T-helper 2 cell treated with Interferon-gamma antibody and Interleukin-4, amounts not matched to agents 5 μg/mL and 100 μg/mL, for 36 hours (primary cell): ENCODE measurements around the gene TBC1D19.

Experiments used
- DNase-seq: peaks from one replicate; pipeline ENCODE4 v3.0.0; 2021; ENCODE audit warnings: low spot score
- H3K27ac Mint-ChIP-seq: one replicate; pipeline ENCODE4 v1.8.0; 2021; ENCODE audit warnings: mild to moderate bottlenecking, mixed read lengths
- H3K27me3 Mint-ChIP-seq: one replicate; pipeline ENCODE4 v1.8.0; 2021; ENCODE audit warnings: low read depth, mixed read lengths
- H3K36me3 Mint-ChIP-seq: one replicate; pipeline ENCODE4 v1.8.0; 2021; ENCODE audit warnings: low read depth, mixed read lengths
- H3K4me1 Mint-ChIP-seq: one replicate; pipeline ENCODE4 v1.8.0; 2021; ENCODE audit warnings: low read depth, mixed read lengths
- H3K4me3 Mint-ChIP-seq: one replicate; pipeline ENCODE4 v1.8.0; 2022; ENCODE audit warnings: mild to moderate bottlenecking, moderate library complexity, mixed read lengths
- H3K9me3 Mint-ChIP-seq: one replicate; pipeline ENCODE4 v1.8.0; 2021; ENCODE audit warnings: mixed read lengths

TBC1D19 gene

GRCh38 chr4:26715636-26716242 is 131.9 kb downstream of the TBC1D19 start:
- H3K27me3 Mint-ChIP-seq = peaks cover 6% of the 10 kb centered on the region
- H3K36me3 Mint-ChIP-seq = no peaks in the 10 kb centered on the region
- H3K4me1 Mint-ChIP-seq = peaks cover 2% of the 10 kb centered on the region
- no peak overlapping the region for H3K4me3 Mint-ChIP-seq
- H3K9me3 Mint-ChIP-seq = peaks cover under 1% of the 10 kb centered on the region
- DNase-seq = no peak
- H3K27ac Mint-ChIP-seq = no peak overlapping the region

GRCh38 chr4:26717332-26717731 is 133.4 kb downstream of the TBC1D19 start:
- Mint-ChIP-seq H3K9me3 (no peaks in the 10 kb centered on the region), H3K4me1 (no peaks in the 10 kb centered on the region), H3K27ac (no peak overlapping the region), H3K4me3 (no peak overlapping the region), H3K27me3 (peaks cover 6% of the 10 kb centered on the region), H3K36me3 (no peaks in the 10 kb centered on the region)
- DNase-seq = no peak

- Mint-ChIP-seq H3K27me3 (peaks cover 6% of the 10 kb centered on the region), H3K36me3 (no peaks in the 10 kb centered on the region), H3K27ac (no peak overlapping the region), H3K4me1 (no peaks in the 10 kb centered on the region), H3K9me3 (no peaks in the 10 kb centered on the region), H3K4me3 (no peak overlapping the region)
- no peak for DNase-seq
Measured at GRCh38 chr4:26719954-26720552, 136.2 kb downstream of the TBC1D19 start.

GRCh38 chr4:26721685-26722084 is 137.8 kb downstream of the TBC1D19 start:
- no peaks in the 10 kb centered on the region for H3K4me1 Mint-ChIP-seq
- H3K27me3 Mint-ChIP-seq = peaks cover 2% of the 10 kb centered on the region
- no peak overlapping the region for H3K27ac Mint-ChIP-seq
- H3K36me3 Mint-ChIP-seq = no peaks in the 10 kb centered on the region
- no peak for DNase-seq
- no peak overlapping the region for H3K4me3 Mint-ChIP-seq
- H3K9me3 Mint-ChIP-seq = no peaks in the 10 kb centered on the region

GRCh38 chr4:26723216-26723615 is 139.3 kb downstream of the TBC1D19 start:
- Mint-ChIP-seq H3K27me3 (no peaks in the 10 kb centered on the region), H3K9me3 (no peaks in the 10 kb centered on the region), H3K4me1 (no peaks in the 10 kb centered on the region), H3K36me3 (no peaks in the 10 kb centered on the region), H3K27ac (no peak overlapping the region), H3K4me3 (no peak overlapping the region)
- no peak for DNase-seq

- no peaks in the 10 kb centered on the region for H3K9me3 Mint-ChIP-seq
- no peak overlapping the region for H3K4me3 Mint-ChIP-seq
- H3K27ac Mint-ChIP-seq = no peak overlapping the region
- no peaks in the 10 kb centered on the region for H3K4me1 Mint-ChIP-seq
- H3K36me3 Mint-ChIP-seq = no peaks in the 10 kb centered on the region
- no peak for DNase-seq
- H3K27me3 Mint-ChIP-seq = no peaks in the 10 kb centered on the region
Measured at GRCh38 chr4:26724534-26724933, 140.7 kb downstream of the TBC1D19 start.

- H3K9me3 Mint-ChIP-seq = no peaks in the 10 kb centered on the region
- peaks cover 5% of the 10 kb centered on the region for H3K4me1 Mint-ChIP-seq
- no peak overlapping the region for H3K4me3 Mint-ChIP-seq
- no peak for DNase-seq
- no peaks in the 10 kb centered on the region for H3K36me3 Mint-ChIP-seq
- H3K27ac Mint-ChIP-seq = no peak overlapping the region
- H3K27me3 Mint-ChIP-seq = no peaks in the 10 kb centered on the region
Measured at GRCh38 chr4:26726655-26727387, 142.9 kb downstream of the TBC1D19 start.

- DNase-seq = no peak
- peaks cover 5% of the 10 kb centered on the region for H3K4me1 Mint-ChIP-seq
- no peak overlapping the region for H3K4me3 Mint-ChIP-seq
- H3K27me3 Mint-ChIP-seq = peaks cover 2% of the 10 kb centered on the region
- H3K36me3 Mint-ChIP-seq = no peaks in the 10 kb centered on the region
- H3K9me3 Mint-ChIP-seq = no peaks in the 10 kb centered on the region
- H3K27ac Mint-ChIP-seq = no peak overlapping the region
Measured at GRCh38 chr4:26727844-26728243, 144.0 kb downstream of the TBC1D19 start.

GRCh38 chr4:26729027-26729426 is 145.1 kb downstream of the TBC1D19 start:
- H3K4me3 Mint-ChIP-seq = no peak overlapping the region
- no peak for DNase-seq
- H3K4me1 Mint-ChIP-seq = peaks cover 5% of the 10 kb centered on the region
- H3K27me3 Mint-ChIP-seq = peaks cover 2% of the 10 kb centered on the region
- no peak overlapping the region for H3K27ac Mint-ChIP-seq
- no peaks in the 10 kb centered on the region for H3K36me3 Mint-ChIP-seq
- H3K9me3 Mint-ChIP-seq = no peaks in the 10 kb centered on the region

- Mint-ChIP-seq H3K4me3 (no peak overlapping the region), H3K36me3 (no peaks in the 10 kb centered on the region), H3K27me3 (peaks cover 2% of the 10 kb centered on the region), H3K9me3 (no peaks in the 10 kb centered on the region), H3K4me1 (peaks cover 5% of the 10 kb centered on the region), H3K27ac (no peak overlapping the region)
- DNase-seq = no peak
Measured at GRCh38 chr4:26729547-26729946, 145.7 kb downstream of the TBC1D19 start.

- DNase-seq = no peak
- H3K4me3 Mint-ChIP-seq = no peak overlapping the region
Measured at GRCh38 chr4:26731351-26732035, 147.6 kb downstream of the TBC1D19 start.

GRCh38 chr4:26732356-26732755 is 148.5 kb downstream of the TBC1D19 start:
- Mint-ChIP-seq H3K27me3 (peaks cover 2% of the 10 kb centered on the region), H3K9me3 (no peaks in the 10 kb centered on the region), H3K27ac (no peak overlapping the region), H3K4me1 (peaks cover 5% of the 10 kb centered on the region), H3K36me3 (no peaks in the 10 kb centered on the region), H3K4me3 (no peak overlapping the region)
- no peak for DNase-seq

More at GRCh38 chr4:26731351-26732035, 147.6 kb downstream of the TBC1D19 start:
- no peak overlapping the region for H3K27ac Mint-ChIP-seq
- H3K27me3 Mint-ChIP-seq = peaks cover 2% of the 10 kb centered on the region
- H3K4me1 Mint-ChIP-seq = peaks cover 5% of the 10 kb centered on the region
- no peaks in the 10 kb centered on the region for H3K36me3 Mint-ChIP-seq
- no peaks in the 10 kb centered on the region for H3K9me3 Mint-ChIP-seq

- Mint-ChIP-seq H3K4me3 (no peak overlapping the region), H3K9me3 (no peaks in the 10 kb centered on the region), H3K4me1 (no peaks in the 10 kb centered on the region), H3K27ac (no peak overlapping the region), H3K36me3 (no peaks in the 10 kb centered on the region), H3K27me3 (peaks cover 2% of the 10 kb centered on the region)
- no peak for DNase-seq
Measured at GRCh38 chr4:26736621-26737020, 152.7 kb downstream of the TBC1D19 start.

GRCh38 chr4:26737385-26737784 is 153.5 kb downstream of the TBC1D19 start:
- Mint-ChIP-seq H3K27ac (no peak overlapping the region), H3K4me1 (no peaks in the 10 kb centered on the region), H3K27me3 (peaks cover 2% of the 10 kb centered on the region), H3K9me3 (no peaks in the 10 kb centered on the region), H3K36me3 (no peaks in the 10 kb centered on the region), H3K4me3 (no peak overlapping the region)
- no peak for DNase-seq
